ENCODE data around the gene TOP2B.

GRCh38 chr3:25686766-25687165, 22.1 kb upstream of the TOP2B start:
- TF ChIP-seq CTCF (conservative IDR thresholded peaks at IDR 0.05; ENCODE audit: low read length) (no peak), EZH2phosphoT487 (IDR thresholded peaks at IDR 0.05; ENCODE audit: borderline replicate concordance) (no peak)
